GM21619 (cell line): ENCODE data around the gene EPHA2.
"Not testable (repeated sequence)": the region's sequence is repeated elsewhere in the genome, so short reads cannot be mapped to it uniquely, and the experiment has no call there.

Experiments
- ATAC-seq: cut with Tn5 transposase; IDR thresholded peaks from one replicate; pipeline ENCODE4 v1.9.1; 2021; ENCODE audit not compliant: unreplicated experiment

The EPHA2 gene

DNA sequence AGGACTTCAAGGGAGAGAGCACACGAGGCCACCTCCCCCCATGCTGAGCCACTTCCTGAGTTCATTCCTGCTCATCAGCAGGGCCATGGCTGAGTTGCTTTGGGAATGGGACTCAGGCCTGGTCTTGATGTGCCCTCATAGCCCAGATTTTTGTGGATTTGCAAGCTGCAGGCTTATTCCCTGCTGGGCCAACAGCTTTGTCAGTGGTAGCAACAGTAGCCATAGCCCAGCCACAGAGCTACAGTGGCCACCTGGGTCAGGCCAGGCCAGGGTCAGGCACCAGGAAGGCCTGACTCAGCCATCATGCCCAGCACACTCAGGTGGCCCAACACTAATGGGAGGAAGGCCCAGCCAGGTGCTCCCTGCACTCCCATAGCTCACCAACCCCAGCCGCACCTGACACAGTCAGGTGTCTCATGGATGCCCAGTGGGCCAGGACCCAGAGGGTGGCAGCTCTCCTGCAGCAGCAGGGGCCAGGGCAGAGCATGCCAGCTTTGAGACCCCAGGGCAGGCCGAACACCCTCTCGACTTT, 33.5 kb downstream of the EPHA2 start:
- no peak for ATAC-seq

DNA sequence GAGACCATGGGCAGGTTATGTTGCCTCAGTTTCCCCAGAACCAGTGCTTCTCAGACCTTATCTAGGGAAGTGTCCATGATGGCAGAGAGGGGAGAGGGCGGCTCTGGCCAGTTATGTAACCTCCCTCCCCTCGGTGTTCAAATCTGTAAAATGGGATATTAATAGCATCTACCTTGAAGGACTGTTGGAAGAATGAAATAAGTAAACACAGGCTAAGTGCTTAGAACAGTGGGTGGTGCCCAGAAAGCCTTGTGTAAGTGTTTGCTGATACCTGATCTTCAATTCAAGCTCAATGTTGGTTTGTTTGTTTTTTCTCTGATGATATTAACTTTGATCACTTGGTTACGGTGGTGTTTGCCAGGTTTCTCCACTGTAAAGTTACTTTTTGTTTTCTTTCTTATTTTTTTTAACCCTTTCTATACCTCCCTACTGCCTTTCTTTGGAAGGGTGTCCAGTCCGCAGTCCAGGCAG, 34.9 kb downstream of the EPHA2 start:
- no peak for ATAC-seq

DNA sequence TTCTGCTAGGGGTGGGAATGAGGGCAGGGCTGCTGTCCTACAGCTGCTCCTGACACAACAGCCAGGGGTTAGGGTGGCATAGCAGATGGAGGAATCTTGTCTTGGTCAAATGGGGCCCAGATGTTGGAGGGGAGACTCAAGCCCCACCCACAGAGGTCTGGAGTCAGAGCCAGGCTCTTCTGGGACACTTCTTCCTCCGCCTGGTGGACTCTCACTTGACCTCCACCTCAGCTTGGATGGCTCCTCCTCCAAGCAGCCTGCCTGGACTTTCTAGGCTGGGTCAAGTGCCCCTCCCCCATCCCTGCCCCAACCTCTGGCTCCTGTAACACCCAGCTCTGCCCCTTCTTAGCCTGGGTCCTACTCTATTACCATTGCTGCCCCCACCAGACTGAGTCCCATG, 35.5 kb downstream of the EPHA2 start:
- no peak for ATAC-seq

DNA sequence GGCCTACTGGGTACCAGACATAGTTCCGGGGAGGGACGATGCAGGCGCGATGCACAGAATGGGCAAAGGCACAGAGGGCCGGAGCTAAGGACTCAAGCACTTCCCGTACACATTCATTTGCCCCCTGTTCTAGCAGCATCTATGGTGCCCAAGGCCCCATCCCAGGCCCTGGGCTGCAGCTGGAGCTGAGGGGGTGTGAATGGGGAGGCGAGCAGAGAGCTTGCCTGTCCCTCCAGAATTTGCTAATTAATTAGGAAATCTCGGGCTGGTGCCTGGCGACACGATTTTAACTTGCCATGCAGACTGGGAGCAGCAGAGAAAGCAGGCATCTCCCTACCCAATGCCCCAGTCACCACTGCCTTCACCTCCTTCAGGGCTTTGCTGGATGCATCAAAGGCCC, 35.9 kb downstream of the EPHA2 start:
- ATAC-seq = no peak

DNA sequence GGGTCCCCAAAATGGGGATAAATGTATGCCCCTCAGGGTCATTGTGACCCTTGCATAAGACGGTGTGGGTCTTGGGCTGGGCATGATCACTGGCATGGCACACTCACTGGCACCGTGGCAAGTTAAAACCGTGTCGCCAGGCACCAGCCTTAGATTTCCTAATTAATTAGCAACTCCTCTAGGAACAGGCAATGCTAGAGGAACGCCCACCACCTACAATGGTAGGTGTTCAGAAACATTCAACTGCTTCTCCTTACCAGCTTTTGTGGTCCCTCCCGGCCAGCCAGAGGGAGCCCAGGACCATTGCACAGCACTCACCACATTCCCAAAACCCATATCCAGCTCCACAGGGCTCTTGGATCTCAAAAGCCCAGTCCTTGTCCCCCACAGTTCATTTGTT, 36.4 kb downstream of the EPHA2 start:
- ATAC-seq = no peak

DNA sequence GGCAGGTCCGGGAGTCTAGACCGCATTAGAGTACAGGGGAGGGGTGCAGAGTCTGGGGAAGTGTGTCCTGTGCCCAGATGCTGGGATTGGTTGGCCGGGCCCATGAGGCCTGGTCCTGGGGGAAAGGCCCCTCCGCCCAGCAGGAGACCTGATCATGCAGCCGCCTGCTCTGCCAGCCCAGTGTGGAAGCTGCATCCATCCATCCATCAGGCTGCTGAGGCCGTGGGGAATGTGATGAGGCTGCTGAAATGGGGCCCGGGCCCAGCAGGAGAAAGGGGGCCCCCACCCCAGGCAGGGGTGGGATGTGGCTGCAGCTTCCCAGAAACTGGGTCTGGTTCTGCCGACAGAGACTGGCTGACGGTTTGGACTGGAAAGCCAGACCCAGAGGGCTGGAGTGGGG, 37.2 kb downstream of the EPHA2 start:
- ATAC-seq = no peak

DNA sequence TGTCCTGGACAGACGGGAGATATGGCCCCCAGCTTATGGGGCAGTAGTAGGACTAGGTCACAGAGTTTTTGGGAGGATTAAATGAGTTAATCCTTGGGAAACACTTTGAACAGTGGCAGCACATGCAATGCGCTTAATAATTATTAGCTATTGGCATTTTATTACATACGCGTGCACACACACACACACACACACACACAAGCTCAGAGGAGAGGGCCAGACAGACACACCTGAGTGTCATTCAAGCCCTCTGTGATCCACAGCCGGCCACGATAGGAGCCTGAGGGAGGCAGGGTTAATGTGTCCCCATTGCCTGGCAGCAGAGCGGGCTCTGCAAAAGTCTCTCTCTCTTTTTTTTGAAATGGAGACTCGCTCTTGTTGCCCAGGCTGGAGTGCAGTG, 37.9 kb downstream of the EPHA2 start:
- ATAC-seq = no peak

DNA sequence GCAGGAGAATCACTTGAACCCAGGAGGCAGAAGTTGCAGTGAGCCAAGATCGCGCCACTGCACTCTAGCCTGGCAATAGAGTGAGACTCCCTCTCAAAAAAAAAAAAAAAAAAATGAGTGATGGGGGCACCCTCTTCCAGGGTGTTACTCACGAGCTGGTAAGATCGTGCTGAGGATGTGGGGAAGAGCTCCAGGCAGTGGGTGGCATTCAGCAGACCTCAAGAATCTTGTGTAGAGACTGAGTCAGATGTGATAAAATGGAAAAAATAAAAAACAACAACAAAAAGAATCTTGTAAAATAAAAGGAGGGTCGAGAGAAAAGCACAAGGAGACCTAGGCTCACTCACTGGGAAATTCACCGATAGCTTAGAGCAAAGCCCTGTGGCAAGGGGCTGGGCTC, 38.5 kb downstream of the EPHA2 start:
- no peak for ATAC-seq

DNA sequence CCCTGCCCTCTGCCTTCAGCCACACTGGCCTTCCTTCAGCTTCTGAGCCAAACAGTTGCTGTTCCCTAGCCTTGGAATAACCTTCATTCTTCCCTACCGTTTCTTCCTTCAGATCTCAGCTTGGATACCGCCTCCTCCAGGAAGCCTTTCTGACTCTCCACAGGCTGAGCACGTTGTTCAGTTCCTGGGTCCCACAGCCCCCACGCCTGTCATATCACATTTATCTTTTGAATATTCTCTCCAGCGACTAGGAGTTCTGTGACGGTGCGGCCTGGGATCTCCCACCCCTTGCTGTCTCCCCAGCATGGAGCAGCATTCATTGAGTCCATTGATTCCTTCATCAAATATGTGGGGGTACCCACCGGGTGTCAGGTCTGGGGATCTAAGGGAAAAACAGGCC, 39.2 kb downstream of the EPHA2 start:
- no peak for ATAC-seq

DNA sequence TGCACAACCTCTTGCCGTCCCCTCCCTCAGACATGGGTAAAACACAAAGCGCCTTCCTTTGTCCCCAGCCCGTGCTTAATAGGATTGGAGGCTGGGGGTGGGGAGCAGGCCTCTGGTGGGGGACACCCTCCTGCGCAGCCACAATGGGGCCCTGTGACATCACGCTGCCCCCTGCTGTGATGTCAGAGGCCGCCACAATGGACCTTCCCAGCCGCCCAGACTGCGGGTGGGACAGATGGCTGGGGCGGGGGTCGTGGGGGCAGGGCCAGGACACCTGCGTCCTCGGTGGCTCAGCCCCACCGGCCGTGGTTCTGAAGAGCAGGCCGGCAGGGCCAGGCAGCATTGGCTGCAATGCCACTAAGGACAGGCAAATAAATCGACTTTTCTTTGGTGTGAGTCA, 39.9 kb downstream of the EPHA2 start:
- no peak for ATAC-seq

DNA sequence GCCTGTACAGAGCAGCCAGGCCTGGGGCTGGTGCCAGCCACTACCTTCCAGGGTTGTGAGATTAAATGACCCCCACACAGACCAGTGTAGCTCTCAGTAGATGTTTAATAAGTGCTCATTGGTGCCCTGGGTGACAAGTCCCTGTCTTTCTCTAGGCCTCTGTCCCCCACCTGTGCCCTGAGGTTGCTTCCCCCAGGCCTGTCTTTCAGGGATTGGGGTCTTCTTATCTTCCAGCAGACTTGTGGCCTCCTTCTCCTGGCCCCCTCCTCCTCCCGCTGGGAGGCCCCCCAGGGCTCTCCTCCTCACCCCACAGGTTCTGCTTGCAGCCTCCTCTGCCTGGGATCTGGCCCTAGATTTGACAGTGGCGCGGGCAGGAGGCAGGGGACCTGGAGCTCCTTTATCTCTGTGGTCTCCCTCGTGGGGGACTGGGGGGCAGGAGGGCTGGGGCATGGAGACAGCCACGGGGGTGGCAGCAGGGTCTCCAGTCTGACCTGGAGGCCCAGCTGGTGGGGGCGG, 40.3 kb downstream of the EPHA2 start:
- no peak for ATAC-seq

DNA sequence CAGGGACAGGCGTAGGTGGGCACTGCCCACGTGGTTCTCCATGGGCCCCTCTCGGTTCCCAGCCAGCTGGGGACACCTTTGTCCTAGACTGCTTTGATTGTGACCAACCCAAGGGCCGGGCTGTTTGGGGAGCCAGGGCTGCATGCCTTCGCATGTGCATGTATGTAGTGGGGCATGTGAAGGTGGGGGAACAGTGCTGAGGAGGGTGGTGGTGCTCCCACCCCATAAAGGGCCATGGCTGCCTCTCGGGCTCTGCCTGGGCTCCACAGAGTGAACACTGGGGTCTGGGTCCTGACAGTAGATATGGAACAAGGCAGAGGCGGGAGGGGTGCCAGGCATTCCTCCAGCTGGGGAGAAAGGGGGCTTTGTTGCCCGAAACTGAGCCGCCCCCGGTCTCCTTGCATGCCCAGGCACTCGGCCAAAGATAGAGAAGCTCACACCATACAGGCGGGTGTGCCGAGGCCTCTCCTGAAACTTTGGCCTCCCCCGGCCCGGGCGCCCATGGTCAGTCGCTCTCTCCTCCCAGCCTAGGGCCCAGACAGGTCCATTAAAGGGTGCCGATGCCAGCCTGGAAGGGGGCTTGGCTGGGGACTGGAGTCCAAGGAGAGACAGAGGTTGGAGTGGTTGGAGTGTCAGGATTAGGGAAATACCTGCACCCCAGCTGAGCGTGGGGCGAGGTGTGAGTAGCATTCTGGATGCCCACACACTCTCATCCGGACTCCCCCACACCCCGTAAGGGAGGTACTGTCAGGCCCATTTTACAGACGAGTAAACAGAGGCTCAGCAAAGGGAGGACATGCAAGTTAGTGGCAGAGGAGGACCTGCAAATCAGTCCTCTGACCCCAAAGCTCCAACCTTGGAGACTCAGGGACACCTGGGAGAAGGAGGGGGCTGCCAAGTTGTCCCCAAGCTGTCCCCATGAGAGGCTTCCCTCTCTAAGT, 41.1 kb downstream of the EPHA2 start:
- no peak for ATAC-seq

DNA sequence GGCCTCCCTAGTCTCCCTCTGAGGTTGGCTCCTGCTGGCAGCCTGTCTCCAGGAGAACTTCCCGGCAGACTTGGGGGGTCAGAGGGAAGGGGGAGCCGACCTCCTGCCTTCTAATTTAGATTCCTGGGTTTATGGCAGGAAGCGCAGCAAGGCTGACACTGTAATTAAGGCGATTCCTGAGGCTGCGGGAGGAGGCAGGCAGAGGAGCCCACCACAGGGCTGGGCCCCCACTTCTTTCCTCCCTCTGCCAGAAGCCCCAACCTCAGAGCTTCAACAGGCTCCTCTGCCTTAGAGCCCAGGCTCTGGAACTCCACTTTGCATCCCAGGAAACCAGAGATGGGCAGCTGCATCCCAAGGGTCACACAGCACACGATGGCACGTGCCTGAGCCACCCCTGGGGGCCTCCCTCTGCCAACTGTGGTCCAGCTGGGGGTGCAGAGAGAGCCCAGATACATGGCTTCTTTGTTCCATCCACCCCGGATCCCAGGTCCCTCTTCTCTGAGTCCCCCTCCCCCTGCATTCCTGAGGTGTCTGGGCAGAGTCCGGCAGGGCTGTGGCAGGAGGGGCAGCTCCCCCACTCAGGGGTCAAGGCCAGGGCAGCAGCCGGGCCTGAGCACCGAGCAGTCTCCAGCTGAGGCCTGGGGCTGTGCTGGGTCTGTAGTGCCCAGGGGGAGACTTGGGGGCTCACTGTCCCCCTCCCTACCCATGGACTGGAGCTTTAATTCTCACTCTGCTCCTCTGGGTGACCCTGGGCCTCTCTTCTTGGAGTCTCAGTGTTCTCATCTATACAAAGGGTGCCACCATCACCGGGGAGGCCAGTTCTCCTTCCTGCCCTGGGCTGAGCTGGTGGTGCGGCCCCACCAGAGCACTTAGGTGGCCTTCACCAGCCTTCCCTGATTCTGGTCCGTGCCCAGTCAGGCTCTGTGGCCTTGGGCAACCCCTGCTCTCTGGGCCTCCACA, 43.0 kb downstream of the EPHA2 start:
- ATAC-seq = no peak

DNA sequence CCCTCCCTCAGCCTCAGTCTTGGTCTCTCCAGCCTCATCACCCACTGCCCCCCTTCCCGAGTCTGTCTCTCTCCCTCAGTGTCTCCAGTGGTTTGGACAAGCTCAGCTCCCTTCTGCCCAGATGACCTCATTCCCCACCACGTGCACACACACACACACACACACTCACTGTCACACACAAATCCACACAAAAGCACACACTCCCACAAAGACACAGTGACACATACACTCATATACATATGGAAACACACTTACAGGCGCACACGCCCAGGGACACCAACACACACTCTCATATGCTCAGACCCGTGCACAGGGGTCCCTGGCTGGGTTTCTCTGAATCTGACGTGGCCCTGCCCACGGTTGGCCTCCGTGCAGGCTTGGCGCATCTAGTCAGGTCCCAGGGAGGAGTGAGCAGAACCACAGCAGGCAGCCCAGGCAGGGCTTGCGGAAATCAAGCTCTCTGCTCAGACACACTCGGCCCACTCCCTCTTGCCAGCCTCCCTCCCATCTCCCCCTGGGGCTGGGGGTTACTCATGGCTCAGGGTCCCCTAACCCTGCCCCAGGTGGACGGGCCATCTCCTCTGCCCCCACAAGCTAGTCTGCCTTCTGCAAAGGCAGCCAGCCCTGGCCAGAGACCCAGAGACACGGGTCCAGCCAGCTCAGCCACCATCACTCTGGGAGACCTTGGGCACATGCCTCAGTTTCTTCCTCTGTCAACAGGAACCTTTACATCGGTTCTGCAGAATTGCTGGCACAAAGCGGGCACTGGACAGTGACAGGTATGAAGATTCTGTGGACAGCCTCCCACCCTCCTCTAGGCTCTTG, 43.9 kb downstream of the EPHA2 start:
- no peak for ATAC-seq

DNA sequence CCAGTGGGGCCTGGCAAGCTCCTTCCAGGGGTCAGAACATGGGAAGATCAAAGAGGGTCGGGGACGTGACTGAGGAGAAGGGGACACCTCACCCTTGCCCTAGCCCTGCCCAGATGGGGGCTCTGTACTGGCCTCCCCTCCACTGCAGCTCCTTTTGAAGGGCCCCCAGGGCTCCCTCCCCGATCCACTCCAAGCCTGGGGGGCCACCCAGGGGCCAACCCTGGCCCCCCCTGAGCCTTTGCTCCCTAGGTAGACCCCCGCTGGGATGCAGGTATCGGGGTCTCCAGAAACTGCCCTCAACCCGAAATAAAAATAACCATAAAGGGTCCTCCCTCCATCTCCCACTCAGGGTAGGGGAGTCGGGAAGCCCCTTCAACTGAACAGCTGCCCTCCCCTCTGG, 45.0 kb downstream of the EPHA2 start:
- ATAC-seq = no peak

DNA sequence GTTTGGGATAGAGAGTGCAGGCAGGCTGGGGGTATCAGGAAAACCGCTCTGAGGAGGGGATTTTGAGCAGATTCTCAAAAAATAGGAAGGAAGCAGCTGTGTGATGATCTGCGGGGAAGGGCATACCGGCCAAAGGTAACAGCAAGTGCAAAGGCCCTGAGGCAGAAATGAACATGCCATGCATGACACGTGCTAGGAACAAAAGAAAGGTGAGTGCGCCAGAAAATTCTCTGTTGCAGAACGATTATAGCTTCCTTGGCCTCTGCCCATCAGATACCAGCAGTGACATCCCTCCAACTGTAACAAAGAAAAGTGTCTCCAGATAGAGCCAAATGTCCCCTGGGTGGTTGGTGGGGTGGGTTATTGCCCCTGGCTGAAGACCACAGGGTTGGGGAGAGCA, 45.4 kb downstream of the EPHA2 start:
- no peak for ATAC-seq

DNA sequence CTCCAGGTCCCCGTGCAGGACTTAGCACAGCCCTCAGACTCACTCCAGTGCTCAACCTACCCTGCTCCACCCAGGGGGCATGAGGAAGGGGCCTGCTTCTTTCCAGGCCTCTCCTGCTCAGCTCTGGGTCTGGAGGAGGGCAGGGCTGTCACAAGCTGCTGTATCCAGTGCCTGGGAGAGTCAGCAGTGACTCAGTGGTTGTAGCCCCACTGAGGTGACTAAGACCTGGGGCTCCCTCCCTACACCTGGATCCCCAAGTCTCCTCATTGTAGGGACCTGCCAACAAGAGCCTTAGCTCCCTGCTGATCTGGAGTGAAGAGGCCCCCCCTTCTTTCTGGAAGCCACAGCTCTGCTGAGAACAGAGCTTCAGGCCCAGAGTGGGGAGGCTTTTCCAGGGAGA, 46.3 kb downstream of the EPHA2 start:
- no peak for ATAC-seq

DNA sequence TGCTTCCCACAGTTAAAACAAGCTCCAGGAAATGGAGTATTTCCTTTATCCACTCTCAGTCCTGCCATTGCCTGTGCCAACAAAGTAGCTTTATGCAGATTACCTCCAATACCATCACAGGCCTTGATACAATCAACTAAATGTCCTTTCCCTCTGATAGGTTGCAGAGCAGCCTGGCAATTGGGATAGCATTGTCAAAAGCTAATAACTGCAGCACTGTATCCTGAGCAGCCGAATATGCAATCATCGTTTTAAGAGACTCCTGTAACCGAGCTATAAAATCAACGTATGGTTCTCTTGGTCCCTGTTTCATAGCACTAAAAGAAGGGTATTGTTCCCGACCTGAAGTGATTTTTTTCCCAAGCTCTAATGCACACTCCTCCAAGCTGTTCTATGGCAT, 48.8 kb downstream of the EPHA2 start:
- ATAC-seq = not testable (repeated sequence)

DNA sequence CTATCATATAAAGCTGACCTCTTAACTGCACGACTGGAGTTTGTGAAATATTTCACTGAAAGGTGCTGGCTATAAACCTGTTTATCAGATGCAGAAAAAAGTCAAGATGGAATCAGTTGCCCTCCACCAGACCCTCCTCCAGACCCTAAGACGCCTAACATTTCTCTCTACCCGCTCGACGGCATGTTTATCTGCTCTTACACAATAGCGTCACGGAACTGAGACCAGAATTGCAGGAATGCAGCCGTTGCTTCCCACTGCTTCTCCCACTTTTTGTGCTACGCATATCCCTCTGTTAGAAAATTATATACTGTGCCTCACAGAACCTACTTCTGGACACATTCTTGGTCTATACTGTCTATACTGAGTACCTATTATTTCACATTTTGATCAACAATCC, 54.2 kb downstream of the EPHA2 start:
- no peak for ATAC-seq

DNA sequence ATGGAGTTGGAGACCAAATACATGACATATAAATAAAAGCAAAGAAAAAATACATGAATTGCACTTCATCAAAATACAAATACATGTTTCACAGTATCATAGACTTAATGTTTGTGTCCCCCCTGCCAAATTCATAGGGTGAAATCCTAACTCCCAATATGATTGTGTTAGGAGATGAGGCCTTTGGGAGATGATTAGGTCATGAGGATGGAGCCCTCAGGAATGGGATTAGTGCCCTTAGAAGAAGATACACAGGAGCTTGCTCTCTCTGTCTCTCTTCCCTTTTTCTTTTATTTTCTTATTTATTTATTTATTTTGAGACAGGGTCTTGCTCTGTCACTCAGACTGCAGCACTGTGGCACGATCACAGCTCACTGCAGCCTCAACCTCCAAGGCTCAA, 56.5 kb downstream of the EPHA2 start:
- ATAC-seq = no peak
